Adrenal gland (tissue), 5 donors: Measurements from ENCODE around the gene POLR2C.

Experiments
- CTCF ChIP-seq, 6 experiments: fragments of 450-650 bp in 4 of 6; fragments of 200-600 bp in 2 of 6; sonication (generic) in 1 of 6; IDR thresholded peaks; 1 replicate in 5 of 6; 2 replicates in 1 of 6; pipeline versions ENCODE4 v1.5.1 to v1.8.0; 2016 to 2021; ENCODE audit warnings: antibody characterized with exemption in 6 of 6, mild to moderate bottlenecking in 2 of 6, moderate library complexity in 1 of 6
- POLR2A ChIP-seq, 2 donors: fragments of 450-650 bp; IDR thresholded peaks; one replicate each; pipeline ENCODE4 v1.6.1; 2017; ENCODE audit warnings: antibody characterized with exemption in 2 of 2, mild to moderate bottlenecking in 2 of 2, moderate library complexity in 1 of 2
- donor health status: DM: no; HTN: no; CAD: no.

- TF ChIP-seq CTCF (IDR thresholded peaks at IDR 0.05) (no peak), POLR2A (IDR thresholded peaks at IDR 0.05) (no peak)
These were observed 49.2 kb upstream of the POLR2C start for GRCh38 chr16:57413301-57413730.
